Glutamatergic neuron (in vitro differentiated cells): ENCODE measurements around the gene DIPK2B. TPM values are rescaled to one million over a fixed set of nuclear protein-coding genes. Genes with fewer than 3 reads are reported as not detected.

Experiments used
- DNase-seq: peaks from one replicate; pipeline ENCODE4 v3.0.0; 2022
- H3K27ac Mint-ChIP-seq: one replicate; pipeline ENCODE4 v1.8.0; 2020; ENCODE audit warnings: mild to moderate bottlenecking, mixed read lengths, inconsistent platforms; ENCODE audit not compliant: unreplicated experiment
- H3K27me3 Mint-ChIP-seq: one replicate; pipeline ENCODE4 v1.8.0; 2020; ENCODE audit warnings: mild to moderate bottlenecking, moderate library complexity, mixed read lengths, inconsistent platforms; ENCODE audit not compliant: unreplicated experiment
- H3K36me3 Mint-ChIP-seq: one replicate; pipeline ENCODE4 v1.8.0; 2020; ENCODE audit warnings: mild to moderate bottlenecking, mixed read lengths, inconsistent platforms; ENCODE audit not compliant: unreplicated experiment
- H3K4me1 Mint-ChIP-seq: one replicate; pipeline ENCODE4 v1.8.0; 2020; ENCODE audit warnings: mild to moderate bottlenecking, low read depth, mixed read lengths, inconsistent platforms; ENCODE audit not compliant: unreplicated experiment
- H3K4me3 Mint-ChIP-seq: one replicate; pipeline ENCODE4 v1.8.0; 2020; ENCODE audit warnings: mild to moderate bottlenecking, mixed read lengths, inconsistent platforms; ENCODE audit not compliant: unreplicated experiment
- H3K9me3 Mint-ChIP-seq: one replicate; pipeline ENCODE4 v1.8.0; 2020; ENCODE audit warnings: mild to moderate bottlenecking, moderate library complexity, mixed read lengths, inconsistent platforms; ENCODE audit not compliant: unreplicated experiment
- CTCF ChIP-seq: fragments of 200-600 bp; sonication (generic); IDR thresholded peaks from one replicate; pipeline ENCODE4 v1.5.0; 2021; ENCODE audit not compliant: partially characterized antibody, unreplicated experiment
- total RNA-seq: library from RNA; stranded (reverse); fragmentation: NEBNext Ultra II Directional; extraction: Animal tissue kit (Norgen Biotek cat#: 25700); gene quantifications from one replicate; pipeline ENCODE4 v1.2.1, GENCODE V29; 2021; ENCODE audit not compliant: unreplicated experiment

Gene DIPK2B
- total RNA-seq, 1 donor from 2014 or later = not detected

GRCh38 chrX:45165726-45166125 is 35.0 kb downstream of the DIPK2B start:
- Mint-ChIP-seq H3K9me3 (peaks cover 3% of the 10 kb centered on the region), H3K4me1 (no peaks in the 10 kb centered on the region), H3K36me3 (no peaks in the 10 kb centered on the region), H3K27me3 (peaks cover 2% of the 10 kb centered on the region), H3K27ac (no peak overlapping the region), H3K4me3 (no peak overlapping the region)
- no peak for TF ChIP-seq CTCF
- no peak for DNase-seq

GRCh38 chrX:45164995-45165394 is 35.7 kb downstream of the DIPK2B start:
- Mint-ChIP-seq H3K27ac (no peak overlapping the region), H3K36me3 (no peaks in the 10 kb centered on the region), H3K27me3 (peaks cover 2% of the 10 kb centered on the region), H3K4me3 (no peak overlapping the region), H3K9me3 (peaks cover 5% of the 10 kb centered on the region), H3K4me1 (no peaks in the 10 kb centered on the region)
- TF ChIP-seq CTCF = no peak
- no peak for DNase-seq

GRCh38 chrX:45164021-45164621 is 36.6 kb downstream of the DIPK2B start:
- DNase-seq = no peak
- Mint-ChIP-seq H3K27me3 (peaks cover 2% of the 10 kb centered on the region), H3K4me1 (no peaks in the 10 kb centered on the region), H3K27ac (no peak overlapping the region), H3K36me3 (no peaks in the 10 kb centered on the region), H3K4me3 (no peak overlapping the region), H3K9me3 (peaks cover 5% of the 10 kb centered on the region)
- no peak for TF ChIP-seq CTCF

GRCh38 chrX:45157647-45158046 is 43.0 kb downstream of the DIPK2B start:
- H3K27me3 Mint-ChIP-seq = peaks cover 1% of the 10 kb centered on the region
- no peaks in the 10 kb centered on the region for H3K36me3 Mint-ChIP-seq
- peaks cover 4% of the 10 kb centered on the region for H3K9me3 Mint-ChIP-seq
- no peaks in the 10 kb centered on the region for H3K4me1 Mint-ChIP-seq
- no peak overlapping the region for H3K4me3 Mint-ChIP-seq
- H3K27ac Mint-ChIP-seq = no peak overlapping the region
- TF ChIP-seq CTCF = no peak
- DNase-seq = no peak

GRCh38 chrX:45154462-45154861 is 46.2 kb downstream of the DIPK2B start:
- no peaks in the 10 kb centered on the region for H3K27me3 Mint-ChIP-seq
- H3K4me3 Mint-ChIP-seq = no peak overlapping the region
- no peak for DNase-seq
- no peak for TF ChIP-seq CTCF
- no peak overlapping the region for H3K27ac Mint-ChIP-seq
- no peaks in the 10 kb centered on the region for H3K36me3 Mint-ChIP-seq
- no peaks in the 10 kb centered on the region for H3K9me3 Mint-ChIP-seq
- no peaks in the 10 kb centered on the region for H3K4me1 Mint-ChIP-seq
